ENCODE measurements around the gene C9orf43.
"Not testable (repeated sequence)": the region's sequence is repeated elsewhere in the genome, so short reads cannot be mapped to it uniquely, and the experiment has no call there.

DNA sequence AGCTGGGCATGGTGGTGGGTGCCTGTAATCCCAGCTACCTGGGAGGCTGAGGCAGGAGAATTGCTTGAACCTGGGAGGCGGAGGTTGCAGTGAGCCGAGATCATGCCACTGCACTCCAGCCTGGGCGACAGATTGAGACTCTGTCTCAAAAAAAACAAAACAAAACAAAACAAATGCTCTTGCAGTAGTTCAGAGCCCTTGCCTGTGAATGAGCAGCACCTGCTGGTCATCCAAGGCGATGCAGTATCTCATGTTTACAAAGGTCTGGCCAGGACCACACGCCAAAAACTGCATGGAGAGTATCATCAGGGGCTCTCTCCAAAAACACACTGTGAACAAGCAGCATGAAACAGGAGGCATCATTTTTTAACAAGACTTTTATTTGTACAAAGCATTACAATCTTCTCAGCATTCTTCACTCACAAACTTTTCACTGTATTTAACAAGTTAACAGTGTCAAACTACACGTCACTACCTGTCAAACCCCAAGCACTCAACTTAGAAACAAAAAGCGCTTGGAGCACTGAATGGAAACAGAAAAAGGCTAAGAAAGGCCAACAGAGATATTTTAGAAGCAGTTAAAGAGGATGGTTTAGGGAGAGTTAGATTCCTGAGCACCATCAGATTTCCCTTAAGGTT is 3.6 kb upstream of the C9orf43 start:
- TF ChIP-seq POLR2A (IDR thresholded peaks at IDR 0.05; ENCODE audit: low read depth, low read length); POLR2AphosphoS5 (IDR thresholded peaks at IDR 0.05; ENCODE audit: low read depth, low read length); TAF1 (IDR thresholded peaks at IDR 0.05; ENCODE audit: borderline replicate concordance, low read depth, low read length): not testable (repeated sequence)

All from GM12892 (cell line).